K562 (cell line): Measurements from ENCODE around the gene IL10. TPM values are rescaled to one million over a fixed set of nuclear protein-coding genes. Genes with fewer than 3 reads are reported as not detected.

ENCODE experiments used
- ATAC-seq: fragments of 200-7000 bp; cut with Tn5 transposase; 3 replicates; pipeline ENCODE4 v1.9.1; 2020; ENCODE audit warnings: moderate library complexity
- BruUV-seq: library from RNA; stranded (reverse); fragments of 400-500 nt; replicated peaks from 2 replicates; lab custom pipeline; 2021; lab: Mats Ljungman, UMichigan
- CTCF ChIA-PET: fragments of 300-600 bp; formaldehyde crosslinking; extraction: SDS; loops from one replicate; lab custom pipeline; 2021; ENCODE audit warnings: low intra/inter-chr PET ratio; lab: Yijun Ruan, JAX
- POLR2A ChIA-PET: fragments of 300-600, 350-650 bp; sonication (Branson Sonifier 250); formaldehyde crosslinking; extraction: SDS; loops from one replicate; lab custom pipeline; 2021; ENCODE audit warnings: antibody characterized with exemption, inconsistent platforms; lab: Yijun Ruan, JAX
- DNase-seq, 4 experiments: peaks; one replicate each; pipeline versions ENCODE4 v3.0.0 to v3.0.0-alpha.2; 2011 to 2018; ENCODE audit warnings: low spot score in 3 of 4, mixed read lengths in 3 of 4; ENCODE audit errors: extremely low read depth in 1 of 4
- FAIRE-seq: peaks from 2 replicates; lab custom pipeline; 2011; peaks lifted over from hg19 to GRCh38; lab: Jason Lieb, UNC
- H2AFZ ChIP-seq: 2 replicates; pipeline ENCODE4 v1.6.0; 2011; ENCODE audit warnings: low read depth, low read length, control low read depth, inconsistent platforms
- H3K27ac ChIP-seq: fragments of 200-600 bp; 3 replicates; pipeline ENCODE4 v1.8.0; 2011; ENCODE audit warnings: low read depth, mild to moderate bottlenecking, control low read depth, inconsistent platforms, low read length, moderate library complexity, mixed read lengths; ENCODE audit errors: extremely low read depth
- H3K27me3 ChIP-seq, 2 experiments: fragments of 300-600 bp in 1 of 2; 2 replicates in 1 of 2; 3 replicates in 1 of 2; pipeline versions ENCODE4 v1.6.0 to v1.8.0; 2011; ENCODE audit warnings: inconsistent platforms in 2 of 2, low read length in 2 of 2, mild to moderate bottlenecking in 1 of 2, mixed read lengths in 1 of 2, moderate library complexity in 1 of 2; ENCODE audit not compliant: control insufficient read depth in 2 of 2, insufficient read depth in 2 of 2
- H3K36me3 ChIP-seq: fragments of 300-600 bp; 3 replicates; pipeline ENCODE4 v1.8.0; 2011; ENCODE audit warnings: mild to moderate bottlenecking, low read length, inconsistent platforms; ENCODE audit not compliant: control insufficient read depth, insufficient read depth
- H3K4me1 ChIP-seq, 2 experiments: fragments of 200-600 bp in 1 of 2; replicated peaks in 1 of 2; 2 replicates in 1 of 2; 3 replicates in 1 of 2; pipeline versions ENCODE4 v1.5.1 to v1.8.0; 2011; ENCODE audit warnings: inconsistent platforms in 2 of 2, low read length in 2 of 2, mild to moderate bottlenecking in 1 of 2, mixed read lengths in 1 of 2, moderate library complexity in 1 of 2; ENCODE audit not compliant: control insufficient read depth in 2 of 2, insufficient read depth in 2 of 2
- H3K4me2 ChIP-seq: 2 replicates; pipeline ENCODE4 v1.6.1; 2011; ENCODE audit warnings: low read length, control low read depth, inconsistent platforms, mixed read lengths; ENCODE audit not compliant: insufficient read depth
- H3K4me3 ChIP-seq: fragments of 200-600 bp; sonication (generic), shearing (Covaris generic); 2 replicates; pipeline ENCODE4 v1.5.1; 2016; ENCODE audit warnings: control low read depth, inconsistent platforms
- H3K79me2 ChIP-seq: fragments of 200-600 bp; 3 replicates; pipeline ENCODE4 v1.8.0; 2011; ENCODE audit warnings: low read length, inconsistent platforms; ENCODE audit not compliant: control insufficient read depth, insufficient read depth
- H3K9ac ChIP-seq, 2 experiments: 2 replicates each; pipeline versions ENCODE4 v1.6.0 to v1.6.1; 2011; ENCODE audit warnings: low read depth in 2 of 2, low read length in 2 of 2, control low read depth in 1 of 2, inconsistent platforms in 1 of 2, mild to moderate bottlenecking in 1 of 2, mixed read lengths in 1 of 2; ENCODE audit not compliant: insufficient read depth in 1 of 2
- H3K9me1 ChIP-seq: one replicate; pipeline ENCODE4 v1.6.0; 2011; ENCODE audit warnings: inconsistent platforms, mild to moderate bottlenecking, low read length, moderate library complexity; ENCODE audit not compliant: control insufficient read depth, insufficient read depth
- H3K9me3 ChIP-seq: replicated peaks from 2 replicates; pipeline ENCODE4 v1.5.1; 2011; ENCODE audit warnings: low read depth, low read length, inconsistent platforms; ENCODE audit not compliant: control insufficient read depth, insufficient read depth
- H4K20me1 ChIP-seq: replicated peaks from 2 replicates; pipeline ENCODE4 v1.6.1; 2011; ENCODE audit warnings: low read length, inconsistent platforms, mixed read lengths; ENCODE audit not compliant: control insufficient read depth, insufficient read depth
- ARID4B ChIP-seq: sonication (generic); formaldehyde crosslinking; IDR thresholded peaks from 2 replicates; pipeline ENCODE4 v1.8.0; 2022; ENCODE audit warnings: mild to moderate bottlenecking, missing genetic modification reagents
- ILF3 ChIP-seq: fragments of 450-650 bp; IDR thresholded peaks from 2 replicates; pipeline ENCODE4 v1.6.1; 2018; ENCODE audit warnings: antibody characterized with exemption, mild to moderate bottlenecking, moderate library complexity, borderline replicate concordance
- MLX ChIP-seq, 2 experiments: fragments of 450-650 bp in 1 of 2; sonication (generic) in 1 of 2; formaldehyde crosslinking; conservative IDR thresholded peaks; 2 replicates each; pipeline versions ENCODE4 v1.4.0 to v1.8.1; 2020 to 2022; ENCODE audit warnings: mild to moderate bottlenecking in 1 of 2, missing genetic modification reagents in 1 of 2
- NFYB ChIP-seq: IDR thresholded peaks from 2 replicates; pipeline ENCODE4 v1.6.1; 2011; ENCODE audit warnings: mild to moderate bottlenecking, moderate library complexity; ENCODE audit not compliant: insufficient read length; ENCODE audit errors: extremely low read depth
- ZNF134 ChIP-seq: fragments of 250-450 bp; sonication (Bioruptor Pico); conservative IDR thresholded peaks from 2 replicates; pipeline ENCODE4 v1.4.0; 2020
- ZNF324 ChIP-seq: fragments of 250-450 bp; sonication (Bioruptor Pico); IDR thresholded peaks from 2 replicates; pipeline ENCODE4 v1.4.0; 2020; ENCODE audit warnings: mild to moderate bottlenecking
- ZNF354B ChIP-seq: fragments of 250-450 bp; sonication (Bioruptor Pico); IDR thresholded peaks from 2 replicates; pipeline ENCODE4 v1.4.0; 2020
- ZNF764 ChIP-seq: fragments of 250-450 bp; sonication (Bioruptor Pico); IDR thresholded peaks from 2 replicates; pipeline ENCODE4 v1.4.0; 2020; ENCODE audit warnings: low read depth, mild to moderate bottlenecking, moderate library complexity
- ZNF785 ChIP-seq: fragments of 250-450 bp; sonication (Bioruptor Pico); IDR thresholded peaks from 2 replicates; pipeline ENCODE4 v1.4.0; 2020; ENCODE audit warnings: mild to moderate bottlenecking
- WGBS: fragments of 100-300 bp; shearing (Covaris generic); methylation state at CpG from one replicate; pipeline ENCODE4 v1.1.6; 2016; ENCODE audit warnings: low coverage, mixed read lengths; ENCODE audit not compliant: insufficient coverage; ENCODE audit errors: missing lambda C conversion rate; 5-methylcytosine and 5-hydroxymethylcytosine counted together
- in situ Hi-C: fragments of 300-500 bp; cut with MboI; formaldehyde crosslinking; loops from 4 replicates; pipeline ENCODE4 v1.15.0; 2018; ENCODE audit warnings: inconsistent platforms, mixed read lengths
- intact Hi-C: fragments of 100-400 bp; cut with micrococcal nuclease; formaldehyde crosslinking; loops from 2 replicates; pipeline ENCODE4 v1.14.2; 2022
- polyA plus RNA-seq, 8 experiments: library from polyadenylated mRNA; depleted of rRNA in 4 of 8; stranded (reverse) in 5 of 8; unstranded in 3 of 8; fragments of >200 nt; fragmentation: Nextera tagmentation in 2 of 8; fragmentation: Illumina TruSeq in 1 of 8; extraction: Ambion mirVana in 2 of 8; extraction: Trizol in 1 of 8; gene quantifications; 2 replicates each; pipeline versions ENCODE4 v1.2.1 to v1.2.3, GENCODE V29; 2011 to 2014; ENCODE audit warnings: inconsistent platforms in 1 of 8, missing spikeins in 1 of 8
- total RNA-seq, 7 experiments: library from RNA; depleted of rRNA in 6 of 7; stranded (reverse); fragments of >200 nt in 6 of 7; fragmentation: Illumina TruSeq in 2 of 7; extraction: Trizol in 2 of 7; gene quantifications; 2 replicates each; pipeline versions ENCODE4 v1.2.1 to v1.2.3, GENCODE V29; 2011 to 2021; ENCODE audit warnings: low replicate concordance in 1 of 7

Gene IL10
- total and polyA plus RNA-seq, 9 of the 15 experiments (the other 6 are each of a cell fraction or from before 2014, with no cell fraction given): 0.29 TPM; not detected in 8

DNA sequence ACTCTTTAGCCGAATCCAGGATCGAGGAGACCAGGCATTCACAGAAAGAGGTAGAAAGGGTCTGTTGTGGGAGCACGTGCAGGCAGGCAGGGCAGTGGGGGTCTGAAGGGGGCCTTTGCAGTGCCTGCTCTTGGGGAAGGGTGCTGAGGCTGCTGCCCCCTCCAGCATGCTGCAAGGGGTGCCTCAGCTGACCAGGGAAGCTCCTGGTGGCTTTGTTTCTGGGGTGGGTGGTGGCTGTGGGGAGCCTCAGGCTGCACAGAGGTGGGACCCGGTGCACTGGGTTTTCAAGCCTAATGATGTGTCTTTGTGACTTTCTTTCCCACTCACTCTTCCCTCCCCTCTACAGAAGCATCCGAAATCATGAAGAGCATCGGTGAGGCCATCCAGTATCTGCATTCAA is 43.2 kb downstream of the IL10 start:
- BruUV-seq: no TSS peak
- H3K9ac ChIP-seq: no peak overlapping the region
- in situ Hi-C loops: no loop called here
- DNase-seq (no peak), FAIRE-seq (no peak), ATAC-seq (no peak)
- no peaks in the 10 kb centered on the region for H3K9me3 ChIP-seq
- no peak overlapping the region for H3K27ac ChIP-seq
- H3K27me3 ChIP-seq: no peaks in the 10 kb centered on the region
- peaks cover 18% of the 10 kb centered on the region for H3K9me1 ChIP-seq
- H3K36me3 ChIP-seq: peaks cover 52% of the 10 kb centered on the region
- no peak overlapping the region for H3K4me2 ChIP-seq
- intact Hi-C loops: loop anchor here (5.0 kb wide), 1 partner anchor 253 kb away; no protein-coding TSS in a partner anchor
- 96% methylated on average over 6 of the region's 6 CpGs for WGBS
- CTCF ChIA-PET: no interaction called here
- TF ChIP-seq ZNF324 (CRISPR knock-in tag): no peak
- no peak for TF ChIP-seq NFYB
- no peak for TF ChIP-seq MLX (CRISPR knock-in tag; conservative IDR thresholded peaks at IDR 0.05)
- no peak for TF ChIP-seq ILF3
- TF ChIP-seq, all 486 proteins: peak for 0
- H3K4me1 ChIP-seq: peaks cover 7 to 16% of the 10 kb centered on the region in 2 experiments; a peak in 4 of 5 replicates
- POLR2A ChIA-PET: interaction anchor here (0.7 kb wide), 1 partner anchor 1380 kb away, joined by 3 read pairs; no protein-coding TSS in a partner anchor
- H3K4me3 ChIP-seq: no peak overlapping the region
- peaks cover 32% of the 10 kb centered on the region for H3K79me2 ChIP-seq
- peaks cover 31% of the 10 kb centered on the region for H4K20me1 ChIP-seq
- H2AFZ ChIP-seq: no peak overlapping the region

DNA sequence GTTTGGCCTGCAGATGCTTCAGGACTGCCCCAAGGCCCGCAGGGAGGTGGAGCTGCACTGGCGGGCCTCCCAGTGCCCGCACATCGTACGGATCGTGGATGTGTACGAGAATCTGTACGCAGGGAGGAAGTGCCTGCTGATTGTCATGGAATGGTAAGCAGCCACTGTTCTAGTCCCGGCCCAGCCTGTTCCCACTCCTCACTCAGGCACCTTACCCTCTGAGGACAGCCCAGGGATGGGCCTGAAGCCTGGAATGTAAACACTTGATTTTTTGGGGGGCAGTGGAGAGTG is 43.7 kb downstream of the IL10 start:
- CTCF ChIA-PET: no interaction called here
- no peak for ATAC-seq
- FAIRE-seq: no peak
- TF ChIP-seq ZNF785 (CRISPR knock-in tag) (no peak), ZNF354B (CRISPR knock-in tag) (no peak), ZNF764 (no peak), ARID4B (CRISPR knock-in tag) (no peak), ZNF134 (CRISPR knock-in tag) (no peak)

More for the DNA sequence above, 43.7 kb downstream of the IL10 start:
- no peaks in the 10 kb centered on the region for H3K9me3 ChIP-seq
- H3K36me3 ChIP-seq: peaks cover 48% of the 10 kb centered on the region
- WGBS: 95% methylated on average over 9 of the region's 9 CpGs
- no peak overlapping the region for H3K4me2 ChIP-seq
- peaks cover 11 to 16% of the 10 kb centered on the region in 2 experiments; a peak in 4 of 5 replicates for H3K4me1 ChIP-seq
- no peak overlapping the region for H3K27ac ChIP-seq
- H3K27me3 ChIP-seq: no peaks in the 10 kb centered on the region
- H4K20me1 ChIP-seq: peaks cover 35% of the 10 kb centered on the region
- H3K79me2 ChIP-seq: peaks cover 32% of the 10 kb centered on the region
- in situ Hi-C loops (no loop called here), intact Hi-C loops (loop anchor here (5.0 kb wide), 1 partner anchor 254 kb away; no protein-coding TSS in a partner anchor)
- H3K9ac ChIP-seq: no peak overlapping the region
- no peak for DNase-seq
- no TSS peak for BruUV-seq
- POLR2A ChIA-PET: interaction anchor here (0.7 kb wide), 1 partner anchor 1379 kb away, joined by 3 read pairs; no protein-coding TSS in a partner anchor
- H3K9me1 ChIP-seq: peaks cover 18% of the 10 kb centered on the region
- H2AFZ ChIP-seq: no peak overlapping the region
- no peak overlapping the region for H3K4me3 ChIP-seq
